Measurements from ENCODE around the gene LATS1. TPM values are rescaled to one million over a fixed set of nuclear protein-coding genes. Genes with fewer than 3 reads are reported as not detected.

Gene LATS1
- total and polyA plus RNA-seq, 3 donors from 2014 or later, result 17.4 to 38.7 (median 35.0) TPM

DNA sequence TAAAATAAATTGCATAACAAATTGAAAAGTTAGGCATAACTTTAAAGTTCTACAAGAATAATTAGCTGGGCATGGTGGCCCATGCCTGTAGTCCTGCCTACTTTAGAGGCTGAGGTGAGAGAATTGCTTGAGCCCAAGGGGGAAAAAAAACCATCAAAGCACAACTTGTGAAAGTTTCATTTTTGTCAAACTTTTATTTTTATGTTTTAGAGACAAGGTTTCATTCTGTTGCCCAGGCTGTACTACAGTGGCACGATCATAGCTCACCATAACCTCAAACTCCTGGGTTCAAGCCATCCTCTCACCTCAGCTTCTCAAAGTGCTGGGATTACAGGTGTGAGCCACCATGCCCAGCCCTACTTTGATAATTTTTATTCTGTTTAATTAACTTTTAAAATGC lies 83.6 kb downstream of the LATS1 start:
- Histone ChIP-seq H3K4me3 (no peak overlapping the region), H3K4me1 (no peaks in the 10 kb centered on the region), H3K27ac (no peak overlapping the region), H3K27me3 (no peaks in the 10 kb centered on the region), H3K9me3 (no peaks in the 10 kb centered on the region), H3K36me3 (ENCODE audit: low read depth, missing control alignments) (no peaks in the 10 kb centered on the region)
- no peak for DNase-seq
- no peak for TF ChIP-seq POLR2A (IDR thresholded peaks at IDR 0.05)
- TF ChIP-seq, protein P1, sequence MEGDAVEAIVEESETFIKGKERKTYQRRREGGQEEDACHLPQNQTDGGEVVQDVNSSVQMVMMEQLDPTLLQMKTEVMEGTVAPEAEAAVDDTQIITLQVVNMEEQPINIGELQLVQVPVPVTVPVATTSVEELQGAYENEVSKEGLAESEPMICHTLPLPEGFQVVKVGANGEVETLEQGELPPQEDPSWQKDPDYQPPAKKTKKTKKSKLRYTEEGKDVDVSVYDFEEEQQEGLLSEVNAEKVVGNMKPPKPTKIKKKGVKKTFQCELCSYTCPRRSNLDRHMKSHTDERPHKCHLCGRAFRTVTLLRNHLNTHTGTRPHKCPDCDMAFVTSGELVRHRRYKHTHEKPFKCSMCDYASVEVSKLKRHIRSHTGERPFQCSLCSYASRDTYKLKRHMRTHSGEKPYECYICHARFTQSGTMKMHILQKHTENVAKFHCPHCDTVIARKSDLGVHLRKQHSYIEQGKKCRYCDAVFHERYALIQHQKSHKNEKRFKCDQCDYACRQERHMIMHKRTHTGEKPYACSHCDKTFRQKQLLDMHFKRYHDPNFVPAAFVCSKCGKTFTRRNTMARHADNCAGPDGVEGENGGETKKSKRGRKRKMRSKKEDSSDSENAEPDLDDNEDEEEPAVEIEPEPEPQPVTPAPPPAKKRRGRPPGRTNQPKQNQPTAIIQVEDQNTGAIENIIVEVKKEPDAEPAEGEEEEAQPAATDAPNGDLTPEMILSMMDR (IDR thresholded peaks at IDR 0.05), result no peak
- intact Hi-C loops (cut with DNase I; ENCODE audit: low total_unique reads), result no loop called here
- 85 to 94% methylated on average over 1 of the region's 1 CpG for WGBS, 2 donors

- 87 to 90% methylated on average over 4 of the region's 4 CpGs for WGBS, 2 donors
- Histone ChIP-seq H3K4me1 (no peaks in the 10 kb centered on the region), H3K36me3 (ENCODE audit: low read depth, missing control alignments) (no peaks in the 10 kb centered on the region)
These were observed 88.9 kb downstream of the LATS1 start for GRCh38 chr6:149628875-149629510.

DNA sequence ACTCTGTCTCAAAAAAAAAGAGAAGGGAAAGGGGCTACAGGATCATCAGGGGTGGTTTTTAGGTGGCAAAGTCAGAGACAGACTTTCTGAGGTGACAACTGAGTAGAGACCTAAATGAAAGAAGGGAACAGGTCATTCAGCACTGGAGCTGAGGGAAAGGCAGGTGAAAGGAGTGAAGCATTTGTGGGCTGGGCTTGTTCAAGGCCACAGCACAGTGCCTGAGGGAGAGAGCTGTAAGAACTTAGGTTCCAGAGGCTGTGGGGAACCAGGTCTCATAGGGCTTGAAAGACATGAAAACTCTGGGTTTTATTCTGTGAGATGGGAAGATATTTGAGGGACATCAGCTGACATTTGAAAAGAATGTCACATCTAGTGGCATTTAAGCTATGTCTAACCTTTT lies 90.2 kb downstream of the LATS1 start:
- Histone ChIP-seq H3K4me1 (no peaks in the 10 kb centered on the region), H3K27me3 (no peaks in the 10 kb centered on the region), H3K9me3 (no peaks in the 10 kb centered on the region), H3K4me3 (no peak overlapping the region), H3K36me3 (ENCODE audit: low read depth, missing control alignments) (no peaks in the 10 kb centered on the region), H3K27ac (no peak overlapping the region)
- no peak for TF ChIP-seq POLR2A (IDR thresholded peaks at IDR 0.05)
- TF ChIP-seq, protein P1 (IDR thresholded peaks at IDR 0.05), result no peak
- intact Hi-C loops (cut with DNase I; ENCODE audit: low total_unique reads), result no loop called here
- DNase-seq, result no peak

More at GRCh38 chr6:149628875-149629510, 88.9 kb downstream of the LATS1 start:
- no peak for TF ChIP-seq POLR2A (IDR thresholded peaks at IDR 0.05)
- TF ChIP-seq, protein P1 (IDR thresholded peaks at IDR 0.05), result no peak
- no peaks in the 10 kb centered on the region for H3K9me3 ChIP-seq
- H3K27me3 ChIP-seq, result no peaks in the 10 kb centered on the region
- no peak overlapping the region for H3K4me3 ChIP-seq
- no peak overlapping the region for H3K27ac ChIP-seq
- intact Hi-C loops (cut with DNase I; ENCODE audit: low total_unique reads), result no loop called here
- DNase-seq, result no peak

GRCh38 chr6:149615805-149616204 lies 102.1 kb downstream of the LATS1 start:
- Histone ChIP-seq H3K4me3 (no peak overlapping the region), H3K36me3 (ENCODE audit: low read depth, missing control alignments) (no peaks in the 10 kb centered on the region), H3K4me1 (peaks cover 3% of the 10 kb centered on the region), H3K27ac (no peak overlapping the region), H3K9me3 (no peaks in the 10 kb centered on the region), H3K27me3 (no peaks in the 10 kb centered on the region)
- intact Hi-C loops (cut with DNase I; ENCODE audit: low total_unique reads), result no loop called here
- WGBS, 2 donors, result 79 to 80% methylated on average over 5 of the region's 5 CpGs
- TF ChIP-seq, protein P1 (IDR thresholded peaks at IDR 0.05), result no peak
- TF ChIP-seq POLR2A (IDR thresholded peaks at IDR 0.05), result no peak
- DNase-seq, result no peak

DNA sequence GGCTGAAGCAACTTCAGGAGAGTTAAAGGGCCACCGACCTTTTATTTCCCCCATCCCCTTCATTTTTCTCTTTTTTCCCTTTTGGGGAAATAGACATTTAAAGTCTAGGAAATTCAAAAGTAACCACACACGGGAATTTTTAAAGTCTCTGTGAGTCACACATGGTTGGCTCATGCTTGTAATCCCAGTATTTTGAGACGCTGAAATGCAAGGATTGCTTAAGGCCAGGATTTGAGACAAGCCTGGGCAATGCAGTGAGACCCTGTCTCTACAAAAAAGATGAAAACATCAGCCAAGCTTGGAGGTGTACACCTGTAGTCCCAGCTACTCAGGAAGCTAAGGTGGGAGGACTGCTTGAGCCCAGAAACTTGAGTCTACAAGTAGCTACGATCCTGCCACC lies 103.6 kb downstream of the LATS1 start:
- WGBS, 2 donors, result 86 to 92% methylated on average over 4 of the region's 4 CpGs
- H3K9me3 ChIP-seq, result no peaks in the 10 kb centered on the region
- DNase-seq, result no peak
- H3K36me3 ChIP-seq (ENCODE audit: low read depth, missing control alignments), result no peaks in the 10 kb centered on the region
- H3K27ac ChIP-seq, result no peak overlapping the region
- intact Hi-C loops (cut with DNase I; ENCODE audit: low total_unique reads), result no loop called here
- peaks cover 11% of the 10 kb centered on the region for H3K4me1 ChIP-seq
- TF ChIP-seq, protein P1 (IDR thresholded peaks at IDR 0.05), result no peak
- TF ChIP-seq POLR2A (IDR thresholded peaks at IDR 0.05), result no peak
- no peaks in the 10 kb centered on the region for H3K27me3 ChIP-seq
- no peak overlapping the region for H3K4me3 ChIP-seq

All from testis (tissue), 3 donors.